Keratinocyte (primary cell): ENCODE data around the gene VKORC1. TPM values are rescaled to one million over a fixed set of nuclear protein-coding genes. Genes with fewer than 3 reads are reported as not detected.

Experiments
- DNase-seq: peaks from one replicate; pipeline ENCODE4 v3.0.0-alpha.2; 2011; ENCODE audit warnings: low read depth, missing footprints, low spot score
- FAIRE-seq: peaks from 2 replicates; lab custom pipeline; 2011; peaks lifted over from hg19 to GRCh38; lab: Jason Lieb, UNC
- H2AFZ ChIP-seq: 2 replicates; pipeline ENCODE4 v1.6.0; 2012; ENCODE audit warnings: low read length, control low read depth, inconsistent platforms; ENCODE audit not compliant: control insufficient read depth
- H3K27ac ChIP-seq: 2 replicates; pipeline ENCODE4 v1.5.1; 2011; ENCODE audit warnings: low read length; ENCODE audit not compliant: control insufficient read depth, insufficient read depth
- H3K27me3 ChIP-seq: 3 replicates; pipeline ENCODE4 v1.6.0; 2011; ENCODE audit warnings: low read length; ENCODE audit not compliant: control insufficient read depth, insufficient read depth; ENCODE audit errors: extremely low read depth
- H3K36me3 ChIP-seq, 2 experiments: 2 replicates in 1 of 2; 3 replicates in 1 of 2; pipeline ENCODE4 v1.5.1; 2011; ENCODE audit warnings: low read length in 2 of 2, mild to moderate bottlenecking in 1 of 2; ENCODE audit not compliant: control insufficient read depth in 2 of 2, insufficient read depth in 2 of 2; ENCODE audit errors: extremely low read depth in 1 of 2
- H3K4me1 ChIP-seq: 3 replicates; pipeline ENCODE4 v1.5.1; 2011; ENCODE audit warnings: low read length; ENCODE audit not compliant: control insufficient read depth, insufficient read depth; ENCODE audit errors: extremely low read depth
- H3K4me2 ChIP-seq: 3 replicates; pipeline ENCODE4 v1.6.0; 2011; ENCODE audit warnings: low read depth, low read length; ENCODE audit not compliant: control insufficient read depth, insufficient read depth; ENCODE audit errors: extremely low read depth
- H3K4me3 ChIP-seq, 3 experiments: fragments of 200-600 bp in 1 of 3; sonication (generic) in 1 of 3; 2 replicates in 2 of 3; 3 replicates in 1 of 3; pipeline ENCODE4 v1.5.1; 2011 to 2016; ENCODE audit warnings: low read length in 3 of 3, mild to moderate bottlenecking in 3 of 3, control low read depth in 2 of 3, inconsistent platforms in 1 of 3, low read depth in 1 of 3, mixed read lengths in 1 of 3, mixed run types in 1 of 3, moderate library complexity in 1 of 3; ENCODE audit not compliant: control insufficient read depth in 2 of 3, insufficient read depth in 2 of 3; ENCODE audit errors: extremely low read depth in 1 of 3
- H3K79me2 ChIP-seq: 2 replicates; pipeline ENCODE4 v1.6.0; 2012; ENCODE audit warnings: low read length; ENCODE audit not compliant: control insufficient read depth, insufficient read depth
- H3K9ac ChIP-seq: 3 replicates; pipeline ENCODE4 v1.6.0; 2011; ENCODE audit warnings: low read length; ENCODE audit not compliant: control insufficient read depth, insufficient read depth; ENCODE audit errors: extremely low read depth
- H3K9me1 ChIP-seq: 3 replicates; pipeline ENCODE4 v1.6.0; 2011; ENCODE audit warnings: low read length; ENCODE audit not compliant: control insufficient read depth, insufficient read depth; ENCODE audit errors: extremely low read depth
- H3K9me3 ChIP-seq: 2 replicates; pipeline ENCODE4 v1.5.1; 2012; ENCODE audit warnings: low read depth, low read length; ENCODE audit not compliant: control insufficient read depth
- H4K20me1 ChIP-seq: 3 replicates; pipeline ENCODE4 v1.6.0; 2011; ENCODE audit warnings: low read length; ENCODE audit not compliant: control insufficient read depth, insufficient read depth; ENCODE audit errors: extremely low read depth
- CTCF ChIP-seq, 3 experiments: IDR thresholded peaks in 1 of 3; conservative IDR thresholded peaks in 1 of 3; optimal IDR thresholded peaks in 1 of 3; 2 replicates in 2 of 3; 3 replicates in 1 of 3; pipeline versions ENCODE3 to v1.5.1; 2011; ENCODE audit warnings: low read length in 3 of 3, mild to moderate bottlenecking in 3 of 3, moderate library complexity in 2 of 3, control low read depth in 1 of 3, inconsistent platforms in 1 of 3; ENCODE audit not compliant: insufficient read depth in 2 of 3; ENCODE audit errors: extremely low read depth in 1 of 3
- EZH2 ChIP-seq: IDR thresholded peaks from one replicate; pipeline ENCODE4 v1.6.1; 2012; ENCODE audit warnings: inconsistent platforms, mild to moderate bottlenecking, low read length, moderate library complexity
- dilution Hi-C: fragments of 300-500 bp; cut with MboI; formaldehyde crosslinking; loops from one replicate; pipeline ENCODE4 v1.7.0; 2020; ENCODE audit warnings: low sequenced_read_pairs; ENCODE audit not compliant: extremely low pct_ligation_motif_present
- polyA plus RNA-seq, 5 experiments: library from polyadenylated mRNA; depleted of rRNA in 3 of 5; stranded (reverse) in 3 of 5; stranded (forward) in 1 of 5; unstranded in 1 of 5; fragments of >200 nt; gene quantifications; 1 replicate in 1 of 5; 2 replicates in 3 of 5; 3 replicates in 1 of 5; pipeline versions ENCODE4 v1.2.1 to v1.2.3, GENCODE V29; 2011 to 2012; ENCODE audit warnings: missing spikeins in 2 of 5, low read depth in 1 of 5, low replicate concordance in 1 of 5

Gene VKORC1
- polyA plus RNA-seq, 1 donor (not counting 4 experiments of a cell fraction or from before 2014, with no cell fraction given), result 73.6 TPM

- no peaks in the 10 kb centered on the region for H3K9me1 ChIP-seq
- no peaks in the 10 kb centered on the region for H3K27me3 ChIP-seq
- H3K9ac ChIP-seq, result no peak overlapping the region
- H3K9me3 ChIP-seq, result no peaks in the 10 kb centered on the region
- dilution Hi-C loops, result no loop called here
- TF ChIP-seq EZH2 (no peak), CTCF (optimal IDR thresholded peaks at IDR 0.05 in 1 of 3, IDR thresholded peaks at IDR 0.05 in 1 of 3, conservative IDR thresholded peaks at IDR 0.05 in 1 of 3; ENCODE audit: extremely low read depth in 1 of 3, insufficient read depth in 2 of 3, low read length in 3 of 3) (no peak)
- H3K4me1 ChIP-seq, result peaks cover 13% of the 10 kb centered on the region
- no peak overlapping the region for H3K4me2 ChIP-seq
- H3K27ac ChIP-seq, result no peak overlapping the region
- peaks cover 10 to 19% of the 10 kb centered on the region in 2 experiments for H3K36me3 ChIP-seq
- H4K20me1 ChIP-seq, result no peaks in the 10 kb centered on the region
- no peak for DNase-seq
- no peak overlapping the region for H3K4me3 ChIP-seq
- no peak for FAIRE-seq
- no peak overlapping the region for H2AFZ ChIP-seq
- peaks cover 44% of the 10 kb centered on the region for H3K79me2 ChIP-seq
These were observed 32.7 kb downstream of the VKORC1 start for GRCh38 chr16:31061813-31062440.

- H3K27me3 ChIP-seq, result no peaks in the 10 kb centered on the region
- DNase-seq (no peak), FAIRE-seq (no peak)
- peaks cover 13% of the 10 kb centered on the region for H3K4me1 ChIP-seq
- H3K9ac ChIP-seq, result no peak overlapping the region
- H3K9me3 ChIP-seq, result no peaks in the 10 kb centered on the region
- dilution Hi-C loops, result no loop called here
- H3K4me3 ChIP-seq, result no peak overlapping the region
- no peak for TF ChIP-seq CTCF (optimal IDR thresholded peaks at IDR 0.05 in 1 of 3, IDR thresholded peaks at IDR 0.05 in 1 of 3, conservative IDR thresholded peaks at IDR 0.05 in 1 of 3; ENCODE audit: extremely low read depth in 1 of 3, insufficient read depth in 2 of 3, low read length in 3 of 3)
- no peak for TF ChIP-seq EZH2
- H3K79me2 ChIP-seq, result peaks cover 37% of the 10 kb centered on the region
- H3K9me1 ChIP-seq, result no peaks in the 10 kb centered on the region
- H3K36me3 ChIP-seq, result peaks cover 10 to 19% of the 10 kb centered on the region in 2 experiments
- no peak overlapping the region for H3K4me2 ChIP-seq
- H3K27ac ChIP-seq, result no peak overlapping the region
- no peaks in the 10 kb centered on the region for H4K20me1 ChIP-seq
- H2AFZ ChIP-seq, result no peak overlapping the region
These were observed 33.3 kb downstream of the VKORC1 start for GRCh38 chr16:31061126-31061812.
